K562 (cell line): ENCODE results near the gene GMPR2. TPM values are rescaled to one million over a fixed set of nuclear protein-coding genes. Genes with fewer than 3 reads are reported as not detected.

Experiments used
- CREBBP ChIP-seq: IDR thresholded peaks from one replicate; pipeline ENCODE4 v1.6.1; 2012; ENCODE audit warnings: low read depth, mild to moderate bottlenecking, control low read depth, inconsistent platforms, low read length
- DDX20 ChIP-seq: fragments of 450-650 bp; IDR thresholded peaks from 2 replicates; pipeline ENCODE4 v1.6.1; 2016; ENCODE audit warnings: missing genetic modification characterization, low read depth, mild to moderate bottlenecking, missing compliant biosample characterization, moderate library complexity
- GTF2A2 ChIP-seq: IDR thresholded peaks from 2 replicates; pipeline ENCODE4 v1.6.1; 2016; ENCODE audit warnings: mild to moderate bottlenecking, missing genetic modification characterization, missing compliant biosample characterization
- MCM3 ChIP-seq: fragments of 450-650 bp; IDR thresholded peaks from 2 replicates; pipeline ENCODE4 v1.6.1; 2016
- MECOM ChIP-seq: fragments of 250-450 bp; sonication (Bioruptor Pico); IDR thresholded peaks from 2 replicates; pipeline ENCODE4 v1.8.0; 2022; ENCODE audit warnings: inconsistent platforms
- MEF2A ChIP-seq: IDR thresholded peaks from 2 replicates; pipeline ENCODE4 v1.6.1; 2011; ENCODE audit warnings: low read depth, mild to moderate bottlenecking, low read length, moderate library complexity; ENCODE audit not compliant: control insufficient read depth
- NR2C2 ChIP-seq, 2 experiments: fragments of 200-800 bp in 1 of 2; sonication (Bioruptor generic) in 1 of 2; sonication (generic) in 1 of 2; formaldehyde crosslinking in 1 of 2; IDR thresholded peaks; 2 replicates each; pipeline versions ENCODE4 v1.6.1 to v1.8.0; 2016 to 2022; ENCODE audit warnings: mild to moderate bottlenecking in 1 of 2, missing compliant biosample characterization in 1 of 2, missing genetic modification characterization in 1 of 2, missing genetic modification reagents in 1 of 2
- NR3C1 ChIP-seq: sonication (generic); formaldehyde crosslinking; IDR thresholded peaks from 2 replicates; pipeline ENCODE4 v1.8.1; 2022; ENCODE audit warnings: missing genetic modification reagents
- NRF1 ChIP-seq, 2 experiments: fragments of 450-650 bp; IDR thresholded peaks in 1 of 2; conservative IDR thresholded peaks in 1 of 2; 2 replicates each; pipeline ENCODE4 v1.6.1; 2014; ENCODE audit warnings: mild to moderate bottlenecking in 2 of 2
- STAT5A ChIP-seq: IDR thresholded peaks from 2 replicates; pipeline ENCODE4 v1.6.1; 2012; ENCODE audit warnings: low read length, inconsistent platforms, borderline replicate concordance
- TAF1 ChIP-seq: IDR thresholded peaks from 2 replicates; pipeline ENCODE4 v1.6.1; 2011; ENCODE audit warnings: mild to moderate bottlenecking, low read length, moderate library complexity; ENCODE audit not compliant: insufficient read depth, control insufficient read depth, severe bottlenecking; ENCODE audit errors: extremely low read depth
- TBP ChIP-seq: optimal IDR thresholded peaks from 2 replicates; pipeline ENCODE3; 2011; ENCODE audit warnings: low read depth, low read length, improper control_type of control experiment
- U2AF2 ChIP-seq: fragments of 200-400 bp; formaldehyde crosslinking; optimal IDR thresholded peaks from 2 replicates; pipeline ENCODE3; 2017; ENCODE audit warnings: low read depth, mild to moderate bottlenecking, low read length
- ZNF274 ChIP-seq: IDR thresholded peaks from 2 replicates; pipeline ENCODE4 v1.6.1; 2011; ENCODE audit warnings: low read depth, mild to moderate bottlenecking, low read length, moderate library complexity, borderline replicate concordance
- ZNF584 ChIP-seq: fragments of 200-800 bp; sonication (Bioruptor generic); IDR thresholded peaks from 2 replicates; pipeline ENCODE4 v1.6.1; 2016; ENCODE audit warnings: low read depth, mild to moderate bottlenecking, missing genetic modification characterization, missing compliant biosample characterization
- polyA plus RNA-seq, 8 experiments: library from polyadenylated mRNA; depleted of rRNA in 4 of 8; stranded (reverse) in 5 of 8; unstranded in 3 of 8; fragments of >200 nt; fragmentation: Nextera tagmentation in 2 of 8; fragmentation: Illumina TruSeq in 1 of 8; extraction: Ambion mirVana in 2 of 8; extraction: Trizol in 1 of 8; gene quantifications; 2 replicates each; pipeline versions ENCODE4 v1.2.1 to v1.2.3, GENCODE V29; 2011 to 2014; ENCODE audit warnings: inconsistent platforms in 1 of 8, missing spikeins in 1 of 8
- total RNA-seq, 7 experiments: library from RNA; depleted of rRNA in 6 of 7; stranded (reverse); fragments of >200 nt in 6 of 7; fragmentation: Illumina TruSeq in 2 of 7; extraction: Trizol in 2 of 7; gene quantifications; 2 replicates each; pipeline versions ENCODE4 v1.2.1 to v1.2.3, GENCODE V29; 2011 to 2021; ENCODE audit warnings: low replicate concordance in 1 of 7
- TF ChIP-seq, protein P1 (sequence below): sonication (generic); formaldehyde crosslinking; IDR thresholded peaks from 2 replicates; pipeline ENCODE4 v1.8.1; 2023; ENCODE audit warnings: mild to moderate bottlenecking, missing genetic modification reagents, moderate library complexity
- TF ChIP-seq, protein P2 (sequence below): fragments of 450-650 bp; IDR thresholded peaks from one replicate; pipeline ENCODE4 v1.6.1; 2018; ENCODE audit warnings: mild to moderate bottlenecking, moderate library complexity; ENCODE audit not compliant: partially characterized antibody
- TF ChIP-seq, protein P3 (sequence below): fragments of 450-650 bp; conservative IDR thresholded peaks from 2 replicates; pipeline ENCODE4 v1.6.1; 2016; ENCODE audit warnings: missing genetic modification characterization, low read depth, mild to moderate bottlenecking, control low read depth, missing compliant biosample characterization
- TF ChIP-seq, protein P4 (sequence below): fragments of 250-450 bp; sonication (Bioruptor Pico); IDR thresholded peaks from 2 replicates; pipeline ENCODE4 v1.8.0; 2022; ENCODE audit warnings: inconsistent platforms, mild to moderate bottlenecking, moderate library complexity, borderline replicate concordance

The GMPR2 gene
- total and polyA plus RNA-seq, 9 of the 15 experiments (the other 6 are each of a cell fraction or from before 2014, with no cell fraction given) = 26.4 to 67.4 (median 36.3) TPM

DNA sequence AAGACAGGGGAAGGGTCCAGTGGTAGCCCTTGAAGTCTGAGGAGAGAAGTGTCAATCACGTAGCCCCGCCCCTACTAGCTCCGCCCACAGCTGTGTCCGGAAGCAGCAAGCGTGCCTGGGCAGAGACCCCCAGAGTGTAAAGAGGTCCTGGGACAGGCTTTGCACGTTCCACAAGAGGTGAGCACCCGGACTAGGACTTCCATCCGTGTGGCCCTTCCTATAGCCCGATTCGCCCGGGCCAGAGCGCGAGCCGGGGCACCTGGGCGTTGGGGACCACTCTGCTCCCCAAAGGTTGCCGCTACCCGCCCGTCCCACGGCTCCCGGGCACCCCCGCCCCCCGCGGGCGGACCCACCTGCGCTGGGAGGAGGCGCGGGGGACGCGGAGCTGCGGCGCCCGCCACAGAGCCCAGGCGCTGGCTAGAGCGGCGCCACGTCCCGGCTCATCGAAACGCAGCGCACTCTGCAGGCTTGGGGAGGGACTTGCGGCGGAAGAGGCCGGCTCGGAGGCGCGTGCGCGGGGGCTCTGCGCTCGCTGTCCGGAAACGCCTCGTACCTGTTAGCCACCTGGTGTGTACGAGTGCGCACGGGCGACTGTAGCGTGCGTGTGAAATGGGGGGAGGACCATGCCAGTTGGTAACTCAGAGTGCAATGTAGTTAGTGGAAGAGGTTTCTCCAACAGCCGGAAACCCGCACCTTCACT is 38.6 kb downstream of the GMPR2 start, which contains the start of gene RABGGTA (continued):
- TF ChIP-seq U2AF2 (no peak), NR3C1 (CRISPR knock-in tag) (no peak), NR2C2 (CRISPR knock-in tag; IDR thresholded peaks at IDR 0.05) (no peak), NR2C2 (tag; IDR thresholded peaks at IDR 0.05) (0 out of 2 replicates have a peak, but pooled peaks have one; percentile 64), ZNF584 (CRISPR knock-in tag) (no peak), TAF1 (peak; percentile 55), MEF2A (no peak), ZNF274 (no peak), MCM3 (no peak), GTF2A2 (tag) (no peak), STAT5A (no peak; the same call in 1 of the 2 replicates), CREBBP (no peak), NRF1 (conservative IDR thresholded peaks at IDR 0.05 in 1 of 2, IDR thresholded peaks at IDR 0.05 in 1 of 2) (peak; percentile 95 to 96), MECOM (no peak), DDX20 (no peak), TBP (peak; percentile 54)
- TF ChIP-seq, protein P1, sequence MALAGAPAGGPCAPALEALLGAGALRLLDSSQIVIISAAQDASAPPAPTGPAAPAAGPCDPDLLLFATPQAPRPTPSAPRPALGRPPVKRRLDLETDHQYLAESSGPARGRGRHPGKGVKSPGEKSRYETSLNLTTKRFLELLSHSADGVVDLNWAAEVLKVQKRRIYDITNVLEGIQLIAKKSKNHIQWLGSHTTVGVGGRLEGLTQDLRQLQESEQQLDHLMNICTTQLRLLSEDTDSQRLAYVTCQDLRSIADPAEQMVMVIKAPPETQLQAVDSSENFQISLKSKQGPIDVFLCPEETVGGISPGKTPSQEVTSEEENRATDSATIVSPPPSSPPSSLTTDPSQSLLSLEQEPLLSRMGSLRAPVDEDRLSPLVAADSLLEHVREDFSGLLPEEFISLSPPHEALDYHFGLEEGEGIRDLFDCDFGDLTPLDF (CRISPR knock-in tag) = peak; percentile 41; the same call in 1 of the 2 replicates
- TF ChIP-seq, protein P2, sequence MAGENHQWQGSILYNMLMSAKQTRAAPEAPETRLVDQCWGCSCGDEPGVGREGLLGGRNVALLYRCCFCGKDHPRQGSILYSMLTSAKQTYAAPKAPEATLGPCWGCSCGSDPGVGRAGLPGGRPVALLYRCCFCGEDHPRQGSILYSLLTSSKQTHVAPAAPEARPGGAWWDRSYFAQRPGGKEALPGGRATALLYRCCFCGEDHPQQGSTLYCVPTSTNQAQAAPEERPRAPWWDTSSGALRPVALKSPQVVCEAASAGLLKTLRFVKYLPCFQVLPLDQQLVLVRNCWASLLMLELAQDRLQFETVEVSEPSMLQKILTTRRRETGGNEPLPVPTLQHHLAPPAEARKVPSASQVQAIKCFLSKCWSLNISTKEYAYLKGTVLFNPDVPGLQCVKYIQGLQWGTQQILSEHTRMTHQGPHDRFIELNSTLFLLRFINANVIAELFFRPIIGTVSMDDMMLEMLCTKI = no peak
- TF ChIP-seq, protein P3, sequence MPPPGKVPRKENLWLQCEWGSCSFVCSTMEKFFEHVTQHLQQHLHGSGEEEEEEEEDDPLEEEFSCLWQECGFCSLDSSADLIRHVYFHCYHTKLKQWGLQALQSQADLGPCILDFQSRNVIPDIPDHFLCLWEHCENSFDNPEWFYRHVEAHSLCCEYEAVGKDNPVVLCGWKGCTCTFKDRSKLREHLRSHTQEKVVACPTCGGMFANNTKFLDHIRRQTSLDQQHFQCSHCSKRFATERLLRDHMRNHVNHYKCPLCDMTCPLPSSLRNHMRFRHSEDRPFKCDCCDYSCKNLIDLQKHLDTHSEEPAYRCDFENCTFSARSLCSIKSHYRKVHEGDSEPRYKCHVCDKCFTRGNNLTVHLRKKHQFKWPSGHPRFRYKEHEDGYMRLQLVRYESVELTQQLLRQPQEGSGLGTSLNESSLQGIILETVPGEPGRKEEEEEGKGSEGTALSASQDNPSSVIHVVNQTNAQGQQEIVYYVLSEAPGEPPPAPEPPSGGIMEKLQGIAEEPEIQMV (tag) = no peak
- TF ChIP-seq, protein P4, sequence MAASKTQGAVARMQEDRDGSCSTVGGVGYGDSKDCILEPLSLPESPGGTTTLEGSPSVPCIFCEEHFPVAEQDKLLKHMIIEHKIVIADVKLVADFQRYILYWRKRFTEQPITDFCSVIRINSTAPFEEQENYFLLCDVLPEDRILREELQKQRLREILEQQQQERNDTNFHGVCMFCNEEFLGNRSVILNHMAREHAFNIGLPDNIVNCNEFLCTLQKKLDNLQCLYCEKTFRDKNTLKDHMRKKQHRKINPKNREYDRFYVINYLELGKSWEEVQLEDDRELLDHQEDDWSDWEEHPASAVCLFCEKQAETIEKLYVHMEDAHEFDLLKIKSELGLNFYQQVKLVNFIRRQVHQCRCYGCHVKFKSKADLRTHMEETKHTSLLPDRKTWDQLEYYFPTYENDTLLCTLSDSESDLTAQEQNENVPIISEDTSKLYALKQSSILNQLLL (CRISPR knock-in tag) = no peak
